Activated CD4-positive, alpha-beta T cell treated with anti-CD3 and anti-CD28 coated beads for 36 hours (primary cell): ENCODE results near the gene KIFAP3. TPM values are rescaled to one million over a fixed set of nuclear protein-coding genes. Genes with fewer than 3 reads are reported as not detected.
"Not testable (repeated sequence)": the region's sequence is repeated elsewhere in the genome, so short reads cannot be mapped to it uniquely, and the experiment has no call there.

Experiments
- ATAC-seq: fragments of 200-7000 bp; cut with Tn5 transposase; one replicate; pipeline ENCODE4 v1.10.0; 2021; ENCODE audit warnings: mild to moderate bottlenecking, moderate library complexity
- CTCF ChIA-PET: fragments of 350-600 bp; sonication (Branson Sonifier 250); formaldehyde crosslinking; loops from one replicate; lab custom pipeline; 2021; ENCODE audit warnings: antibody characterized with exemption; lab: Charles Lee
- POLR2A ChIA-PET: fragments of 350-600 bp; sonication (Branson Sonifier 250); formaldehyde crosslinking; loops from one replicate; lab custom pipeline; 2021; ENCODE audit warnings: antibody characterized with exemption, inconsistent platforms; lab: Charles Lee
- DNase-seq: peaks from one replicate; pipeline ENCODE4 v3.0.0-alpha.2; 2020
- H3K27ac Mint-ChIP-seq: one replicate; pipeline ENCODE4 v1.8.0; 2021; ENCODE audit warnings: mixed read lengths
- H3K27me3 Mint-ChIP-seq: one replicate; pipeline ENCODE4 v1.8.0; 2021; ENCODE audit warnings: mixed read lengths
- H3K36me3 Mint-ChIP-seq: one replicate; pipeline ENCODE4 v1.8.0; 2021; ENCODE audit warnings: low read depth, mixed read lengths
- H3K4me1 Mint-ChIP-seq: one replicate; pipeline ENCODE4 v1.8.0; 2021; ENCODE audit warnings: mixed read lengths
- H3K4me3 Mint-ChIP-seq: one replicate; pipeline ENCODE4 v1.8.0; 2021; ENCODE audit warnings: mild to moderate bottlenecking, moderate library complexity, mixed read lengths
- H3K9me3 Mint-ChIP-seq: one replicate; pipeline ENCODE4 v1.8.0; 2021; ENCODE audit warnings: low read depth, mixed read lengths
- intact Hi-C, 2 experiments: fragments of 100-400 bp; cut with DNase I in 1 of 2; cut with micrococcal nuclease in 1 of 2; formaldehyde crosslinking; loops; one replicate each; pipeline versions ENCODE4 v1.14.2 to v1.15.1; 2022 to 2024; cut with DNase I, micrococcal nuclease
- total RNA-seq, 2 experiments: library from RNA; stranded (reverse); gene quantifications; one replicate each; pipeline ENCODE4 v1.2.3, GENCODE V29; 2021

Gene KIFAP3
- total RNA-seq, 2 experiments from 2014 or later, result 10.9 to 11.5 TPM

DNA sequence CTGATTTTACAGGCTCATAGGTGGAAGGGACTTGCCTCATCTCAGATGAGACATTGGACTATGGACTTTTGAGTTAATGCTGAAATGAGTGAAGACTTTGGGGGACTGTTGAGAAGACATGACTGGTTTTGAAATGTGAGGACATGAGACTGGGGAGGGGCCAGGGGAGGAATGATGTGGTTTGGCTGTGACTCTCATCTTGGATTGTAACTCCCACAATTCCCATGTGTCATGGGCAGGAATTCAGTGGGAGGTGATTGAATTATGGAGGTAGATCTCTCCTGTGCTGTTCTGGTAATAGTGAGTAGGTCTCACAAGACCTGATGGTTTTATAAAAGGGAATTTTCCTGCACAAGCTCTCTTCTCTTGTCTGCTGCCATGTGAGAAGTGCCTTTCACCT is 201.6 kb downstream of the KIFAP3 start:
- Mint-ChIP-seq H3K4me3 (no peak overlapping the region), H3K27ac (no peak overlapping the region), H3K36me3 (peaks cover 75% of the 10 kb centered on the region), H3K4me1 (peaks cover 8% of the 10 kb centered on the region), H3K27me3 (no peaks in the 10 kb centered on the region), H3K9me3 (no peaks in the 10 kb centered on the region)
- no peak for DNase-seq
- CTCF ChIA-PET, result no interaction called here
- no peak for ATAC-seq
- POLR2A ChIA-PET, result no interaction called here
- intact Hi-C loops, result loop anchor here in 1 of 2 experiments (10.0 kb wide), 1 partner anchor 58 kb away; no protein-coding TSS in a partner anchor

DNA sequence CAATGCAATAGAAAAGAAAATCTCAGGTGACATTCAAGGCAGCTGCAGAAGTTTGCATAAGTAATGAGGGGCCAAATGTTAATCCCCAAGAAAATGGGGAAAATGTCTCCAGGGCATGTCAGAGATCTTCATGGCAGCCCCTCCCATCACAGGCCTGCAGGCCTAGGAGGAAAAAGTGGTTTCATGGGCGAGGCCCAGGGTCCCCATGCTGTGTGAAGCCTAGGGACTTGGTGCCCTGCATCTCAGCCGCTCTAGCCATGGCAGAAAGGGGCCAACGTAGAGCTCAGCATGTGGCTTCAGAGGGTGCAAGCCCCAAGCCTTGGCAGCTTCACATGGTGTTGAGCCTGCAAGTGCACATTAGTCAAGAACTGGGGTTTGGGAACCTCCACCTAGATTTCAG is 202.5 kb downstream of the KIFAP3 start:
- DNase-seq, H3K27ac Mint-ChIP-seq, CTCF ChIA-PET, H3K4me3 Mint-ChIP-seq, ATAC-seq, H3K4me1 Mint-ChIP-seq, H3K27me3 Mint-ChIP-seq, H3K9me3 Mint-ChIP-seq: not testable (repeated sequence)
- intact Hi-C loops, result loop anchor here in 1 of 2 experiments (10.0 kb wide), 1 partner anchor 57 kb away; no protein-coding TSS in a partner anchor
- POLR2A ChIA-PET, result interaction anchor here (0.5 kb wide), 1 partner anchor 29 kb away, joined by 4 read pairs; no protein-coding TSS in a partner anchor
- peaks cover 75% of the 10 kb centered on the region for H3K36me3 Mint-ChIP-seq

Other genes starting within 250 kb of the KIFAP3 start
- gene SCYL3, start 180.8 kb downstream of the KIFAP3 start, total RNA-seq, result 10 to 100 TPM; 11.0 to 12.0 TPM
- gene NTMT2, start 71.3 kb upstream of the KIFAP3 start, total RNA-seq, result not detected